G401.6 (cell line): ENCODE data around the gene ZNF117.
"Not testable (repeated sequence)": the region's sequence is repeated elsewhere in the genome, so short reads cannot be mapped to it uniquely, and the experiment has no call there.

Source experiments
- FAIRE-seq: peaks from 2 replicates; lab custom pipeline; 2012; peaks lifted over from hg19 to GRCh38; lab: Jason Lieb, UNC

Gene ZNF117

GRCh38 chr7:64996305-64996704, 5.5 kb upstream of the ZNF117 start:
- no peak for FAIRE-seq

GRCh38 chr7:64993901-64994300, 3.1 kb upstream of the ZNF117 start:
- FAIRE-seq = no peak

- FAIRE-seq = no peak
Observed at GRCh38 chr7:64992971-64993370, 2.1 kb upstream of the ZNF117 start.

GRCh38 chr7:64990216-64990615, 620 bp downstream of the ZNF117 start:
- FAIRE-seq = no peak

GRCh38 chr7:64978497-64979203, 12.2 kb downstream of the ZNF117 start:
- no peak for FAIRE-seq

- FAIRE-seq = no peak
Observed at GRCh38 chr7:64965594-64965993, 25.2 kb downstream of the ZNF117 start.

- FAIRE-seq = no peak
Observed at GRCh38 chr7:64959072-64959747, 31.6 kb downstream of the ZNF117 start.

- FAIRE-seq = peak; percentile 91
Observed at GRCh38 chr7:64951250-64951848, 39.5 kb downstream of the ZNF117 start.

- FAIRE-seq = not testable (repeated sequence)
Observed at GRCh38 chr7:64950673-64951072, 40.2 kb downstream of the ZNF117 start.

GRCh38 chr7:64948774-64949173, 42.1 kb downstream of the ZNF117 start:
- not testable (repeated sequence) for FAIRE-seq

GRCh38 chr7:64947252-64948000, 43.4 kb downstream of the ZNF117 start:
- FAIRE-seq = no peak

- no peak for FAIRE-seq
Observed at GRCh38 chr7:64946772-64947171, 44.1 kb downstream of the ZNF117 start.

GRCh38 chr7:64945503-64946175, 45.2 kb downstream of the ZNF117 start:
- no peak for FAIRE-seq

GRCh38 chr7:64944667-64945502, 46.0 kb downstream of the ZNF117 start:
- FAIRE-seq = not testable (repeated sequence)

- not testable (repeated sequence) for FAIRE-seq
Observed at GRCh38 chr7:64940021-64940420, 50.8 kb downstream of the ZNF117 start.

- FAIRE-seq = no peak
Observed at GRCh38 chr7:64938540-64938939, 52.3 kb downstream of the ZNF117 start.

- FAIRE-seq = no peak
Observed at GRCh38 chr7:64934478-64934877, 56.4 kb downstream of the ZNF117 start.

GRCh38 chr7:64928252-64929187, 62.3 kb downstream of the ZNF117 start:
- FAIRE-seq = not testable (repeated sequence)
